GM12878 (cell line): ENCODE data around the gene SYF2. TPM values are rescaled to one million over a fixed set of nuclear protein-coding genes. Genes with fewer than 3 reads are reported as not detected.

Experiments
- ATAC-seq: fragments of 200-7000 bp; cut with Tn5 transposase; 3 replicates; pipeline ENCODE4 v1.9.1; 2020; ENCODE audit warnings: mild to moderate bottlenecking, moderate library complexity
- BruUV-seq: library from RNA; stranded (reverse); fragments of 400-500 nt; replicated peaks from 2 replicates; lab custom pipeline; 2021; lab: Mats Ljungman, UMichigan
- CTCF ChIA-PET: fragments of 300-600 bp; sonication (Branson Sonifier 250); formaldehyde crosslinking; extraction: SDS; loops from one replicate; lab custom pipeline; 2021; ENCODE audit warnings: inconsistent platforms; lab: Yijun Ruan, JAX
- POLR2A ChIA-PET: fragments of 350-600 bp; formaldehyde crosslinking; extraction: SDS; loops from one replicate; lab custom pipeline; 2021; ENCODE audit warnings: inconsistent platforms; lab: Charles Lee
- RAD21 ChIA-PET: fragments of 300-600 bp; sonication (Branson Sonifier 250); formaldehyde crosslinking; loops from one replicate; lab custom pipeline; 2023; ENCODE audit warnings: antibody characterized with exemption; ENCODE audit not compliant: unreplicated experiment; lab: Charles Lee
- SMC1A ChIA-PET: fragments of 300-600 bp; sonication (Branson Sonifier 250); formaldehyde crosslinking; loops from one replicate; lab custom pipeline; 2023; ENCODE audit not compliant: unreplicated experiment, uncharacterized antibody; lab: Charles Lee
- DNase-seq: peaks from one replicate; pipeline ENCODE4 v3.0.0-alpha.2; 2011; ENCODE audit warnings: low read depth, low spot score
- FAIRE-seq: peaks from 3 replicates; lab custom pipeline; 2011; peaks lifted over from hg19 to GRCh38; lab: Jason Lieb, UNC
- H2AFZ ChIP-seq: 2 replicates; pipeline ENCODE4 v1.6.0; 2011; ENCODE audit warnings: low read depth, low read length, control low read depth; ENCODE audit not compliant: control insufficient read depth
- H3K27ac ChIP-seq: 2 replicates; pipeline ENCODE4 v1.5.1; 2011; ENCODE audit warnings: control low read depth; ENCODE audit not compliant: control insufficient read depth, insufficient read depth
- H3K27me3 ChIP-seq, 2 experiments: replicated peaks in 1 of 2; 2 replicates each; pipeline versions ENCODE4 v1.6.0 to v1.6.1; 2011; ENCODE audit warnings: low read length in 1 of 2; ENCODE audit not compliant: control insufficient read depth in 2 of 2, insufficient read depth in 2 of 2
- H3K36me3 ChIP-seq, 2 experiments: 2 replicates each; pipeline ENCODE4 v1.5.1; 2011; ENCODE audit warnings: low read length in 1 of 2; ENCODE audit not compliant: control insufficient read depth in 2 of 2, insufficient read depth in 2 of 2
- H3K4me1 ChIP-seq: 2 replicates; pipeline ENCODE4 v1.6.1; 2011; ENCODE audit warnings: mild to moderate bottlenecking, low read length, moderate library complexity, mixed read lengths; ENCODE audit not compliant: control insufficient read depth, insufficient read depth
- H3K4me2 ChIP-seq: 2 replicates; pipeline ENCODE4 v1.6.0; 2011; ENCODE audit warnings: control low read depth; ENCODE audit not compliant: control insufficient read depth, insufficient read depth
- H3K4me3 ChIP-seq: fragments of 200-600 bp; sonication (generic); 2 replicates; pipeline ENCODE4 v1.5.1; 2016
- H3K79me2 ChIP-seq: 2 replicates; pipeline ENCODE4 v1.6.0; 2011; ENCODE audit warnings: low read length; ENCODE audit not compliant: control insufficient read depth, insufficient read depth
- H3K9ac ChIP-seq: 2 replicates; pipeline ENCODE4 v1.8.0; 2011; ENCODE audit warnings: low read length, control low read depth, mixed read lengths; ENCODE audit not compliant: control insufficient read depth, insufficient read depth
- H3K9me3 ChIP-seq: replicated peaks from 3 replicates; pipeline ENCODE4 v1.5.1; 2011; ENCODE audit warnings: mild to moderate bottlenecking, low read length; ENCODE audit not compliant: control insufficient read depth, insufficient read depth
- H4K20me1 ChIP-seq: 2 replicates; pipeline ENCODE4 v1.6.0; 2011; ENCODE audit not compliant: control insufficient read depth, insufficient read depth
- ASH2L ChIP-seq: fragments of 300-600, 200-600 bp; sonication (generic); IDR thresholded peaks from 2 replicates; pipeline ENCODE4 v1.6.1; 2017; ENCODE audit warnings: low read depth, mild to moderate bottlenecking, borderline replicate concordance
- CREB1 ChIP-seq: IDR thresholded peaks from 2 replicates; pipeline ENCODE4 v1.6.1; 2012; ENCODE audit warnings: low read depth, mild to moderate bottlenecking, inconsistent platforms
- CTCF ChIP-seq, 3 experiments: IDR thresholded peaks in 2 of 3; conservative IDR thresholded peaks in 1 of 3; 2 replicates each; pipeline ENCODE4 v1.5.1; 2011; ENCODE audit warnings: low read depth in 3 of 3, low read length in 3 of 3, mild to moderate bottlenecking in 3 of 3, control low read depth in 2 of 3, moderate library complexity in 2 of 3, inconsistent platforms in 1 of 3, mixed read lengths in 1 of 3; ENCODE audit not compliant: control insufficient read depth in 2 of 3, insufficient read depth in 1 of 3; ENCODE audit errors: extremely low read depth in 1 of 3
- ETV6 ChIP-seq, 2 experiments: fragments of 450-650 bp in 1 of 2; IDR thresholded peaks in 1 of 2; conservative IDR thresholded peaks in 1 of 2; 2 replicates each; pipeline ENCODE4 v1.6.1; 2014; ENCODE audit warnings: antibody characterized with exemption in 1 of 2, borderline replicate concordance in 1 of 2, low read depth in 1 of 2, mild to moderate bottlenecking in 1 of 2, moderate library complexity in 1 of 2
- HDAC2 ChIP-seq: fragments of 200-600 bp; sonication (generic); IDR thresholded peaks from 2 replicates; pipeline ENCODE4 v1.6.1; 2017
- MYC ChIP-seq: IDR thresholded peaks from 2 replicates; pipeline ENCODE4 v1.6.1; 2011; ENCODE audit warnings: mild to moderate bottlenecking, low read length, moderate library complexity, inconsistent platforms; ENCODE audit not compliant: insufficient read depth, insufficient replicate concordance, insufficient read length, severe bottlenecking
- POLR2AphosphoS5 ChIP-seq: IDR thresholded peaks from 2 replicates; pipeline ENCODE4 v1.6.1; 2011; ENCODE audit warnings: mild to moderate bottlenecking, low read length, inconsistent platforms
- POU2F2 ChIP-seq: IDR thresholded peaks from 3 replicates; pipeline ENCODE4 v1.6.1; 2011; ENCODE audit warnings: low read depth, mild to moderate bottlenecking, low read length, borderline replicate concordance
- RAD21 ChIP-seq: IDR thresholded peaks from 2 replicates; pipeline ENCODE4 v1.6.1; 2011; ENCODE audit warnings: mild to moderate bottlenecking, low read depth, low read length, moderate library complexity; ENCODE audit not compliant: insufficient read depth
- RFX5 ChIP-seq: IDR thresholded peaks from 2 replicates; pipeline ENCODE4 v1.6.1; 2011; ENCODE audit warnings: low read depth, low read length, improper control_type of control experiment
- SMAD5 ChIP-seq: IDR thresholded peaks from 2 replicates; pipeline ENCODE4 v1.6.1; 2016; ENCODE audit warnings: antibody characterized with exemption, low read depth
- SRF ChIP-seq, 2 experiments: IDR thresholded peaks; 2 replicates each; pipeline ENCODE4 v1.6.1; 2011; ENCODE audit warnings: low read depth in 2 of 2, low read length in 2 of 2, mild to moderate bottlenecking in 1 of 2, moderate library complexity in 1 of 2
- TCF12 ChIP-seq: IDR thresholded peaks from 2 replicates; pipeline ENCODE4 v1.6.1; 2011; ENCODE audit warnings: low read depth, mild to moderate bottlenecking, low read length
- TCF7 ChIP-seq: IDR thresholded peaks from 2 replicates; pipeline ENCODE4 v1.6.1; 2014; ENCODE audit warnings: antibody characterized with exemption, borderline replicate concordance
- WGBS: methylation state at CpG from one replicate; pipeline ENCODE4 v1.1.6; 2016; ENCODE audit warnings: low lambda C conversion rate; ENCODE audit not compliant: insufficient replicate concordance, insufficient coverage; ENCODE audit errors: missing lambda C conversion rate; 5-methylcytosine and 5-hydroxymethylcytosine counted together
- in situ Hi-C: fragments of 300-500 bp; cut with MboI; formaldehyde crosslinking; loops from 9 replicates; pipeline ENCODE4 v1.14.3; 2018; ENCODE audit warnings: mixed read lengths
- intact Hi-C: fragments of 100-400 bp; cut with micrococcal nuclease; formaldehyde crosslinking; loops from one replicate; pipeline ENCODE4 v1.14.2; 2022; ENCODE audit not compliant: unreplicated experiment
- polyA plus RNA-seq, 11 experiments: library from polyadenylated mRNA; depleted of rRNA in 4 of 11; unstranded in 6 of 11; stranded (reverse) in 5 of 11; fragments of >200 nt; fragmentation: Nextera tagmentation in 4 of 11; fragmentation: Illumina TruSeq in 1 of 11; extraction: Ambion mirVana in 4 of 11; extraction: Trizol in 1 of 11; gene quantifications; 1 replicate in 1 of 11; 2 replicates in 10 of 11; pipeline versions ENCODE4 v1.2.1 to v1.2.3, GENCODE V29; 2011 to 2016; ENCODE audit warnings: inconsistent platforms in 2 of 11, missing spikeins in 2 of 11, low read depth in 1 of 11
- total RNA-seq, 4 experiments: library from RNA; depleted of rRNA in 3 of 4; stranded (reverse); fragments of >200 nt in 3 of 4; fragmentation: Illumina TruSeq in 1 of 4; extraction: Trizol in 1 of 4; gene quantifications; 2 replicates each; pipeline versions ENCODE4 v1.2.1 to v1.2.3, GENCODE V29; 2013 to 2021
- TF ChIP-seq, protein P1 (sequence below): fragments of 450-650 bp; IDR thresholded peaks from 2 replicates; pipeline ENCODE4 v1.6.1; 2017; ENCODE audit warnings: mild to moderate bottlenecking, low read depth, inconsistent platforms; ENCODE audit not compliant: poor library complexity, severe bottlenecking

The SYF2 gene
- total and polyA plus RNA-seq, 10 of the 15 experiments (the other 5 are each of a cell fraction or from before 2014, with no cell fraction given): 20.3 to 70.5 (median 35.3) TPM

GRCh38 chr1:25223471-25223870 is 8.8 kb downstream of the SYF2 start (continued):
- TF ChIP-seq CTCF (IDR thresholded peaks at IDR 0.05 in 2 of 3, conservative IDR thresholded peaks at IDR 0.05 in 1 of 3; ENCODE audit: control insufficient read depth in 2 of 3, extremely low read depth in 1 of 3, insufficient read depth in 1 of 3, low read depth in 3 of 3, low read length in 3 of 3): no peak
- TF ChIP-seq TCF12: no peak
- TF ChIP-seq, protein P1, sequence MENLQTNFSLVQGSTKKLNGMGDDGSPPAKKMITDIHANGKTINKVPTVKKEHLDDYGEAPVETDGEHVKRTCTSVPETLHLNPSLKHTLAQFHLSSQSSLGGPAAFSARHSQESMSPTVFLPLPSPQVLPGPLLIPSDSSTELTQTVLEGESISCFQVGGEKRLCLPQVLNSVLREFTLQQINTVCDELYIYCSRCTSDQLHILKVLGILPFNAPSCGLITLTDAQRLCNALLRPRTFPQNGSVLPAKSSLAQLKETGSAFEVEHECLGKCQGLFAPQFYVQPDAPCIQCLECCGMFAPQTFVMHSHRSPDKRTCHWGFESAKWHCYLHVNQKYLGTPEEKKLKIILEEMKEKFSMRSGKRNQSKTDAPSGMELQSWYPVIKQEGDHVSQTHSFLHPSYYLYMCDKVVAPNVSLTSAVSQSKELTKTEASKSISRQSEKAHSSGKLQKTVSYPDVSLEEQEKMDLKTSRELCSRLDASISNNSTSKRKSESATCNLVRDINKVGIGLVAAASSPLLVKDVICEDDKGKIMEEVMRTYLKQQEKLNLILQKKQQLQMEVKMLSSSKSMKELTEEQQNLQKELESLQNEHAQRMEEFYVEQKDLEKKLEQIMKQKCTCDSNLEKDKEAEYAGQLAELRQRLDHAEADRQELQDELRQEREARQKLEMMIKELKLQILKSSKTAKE: no peak
- no peak for TF ChIP-seq SRF (IDR thresholded peaks at IDR 0.05; ENCODE audit: low read depth in 2 of 2, low read length in 2 of 2)
- no peak for TF ChIP-seq POLR2AphosphoS5
- TF ChIP-seq MYC: no peak
- TF ChIP-seq HDAC2: no peak
- TF ChIP-seq ETV6 (conservative IDR thresholded peaks at IDR 0.05 in 1 of 2, IDR thresholded peaks at IDR 0.05 in 1 of 2; ENCODE audit: borderline replicate concordance in 1 of 2, low read depth in 1 of 2): no peak
- TF ChIP-seq, all 136 proteins: peak for 0

DNA sequence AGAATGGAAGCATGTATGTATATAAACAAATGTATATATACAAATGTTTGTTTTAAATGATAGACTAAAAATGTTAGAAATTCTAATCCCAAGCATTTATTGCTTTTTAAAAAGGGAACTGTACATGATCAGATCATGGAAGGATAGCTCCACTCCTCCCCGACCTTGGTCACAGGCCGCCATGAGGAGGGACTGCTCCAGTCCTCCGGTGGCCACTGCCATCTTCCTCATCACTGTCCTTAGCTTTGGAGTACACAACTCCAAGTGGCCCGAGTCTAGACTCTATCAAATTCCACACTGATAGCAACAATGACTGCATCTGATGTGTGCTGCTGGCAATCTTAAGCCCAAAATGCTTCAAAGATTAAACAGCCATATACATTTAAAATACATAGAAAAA is 9.7 kb downstream of the SYF2 start:
- FAIRE-seq (no peak), ATAC-seq (no peak), DNase-seq (no peak)
- BruUV-seq: TSS peak; percentile 40
- RAD21 ChIA-PET: no interaction called here
- Histone ChIP-seq H3K4me2 (no peak overlapping the region), H3K79me2 (no peaks in the 10 kb centered on the region), H3K36me3 (peaks cover 2 to 12% of the 10 kb centered on the region in 2 experiments), H4K20me1 (no peaks in the 10 kb centered on the region), H3K9ac (no peak overlapping the region), H3K27ac (no peak overlapping the region), H2AFZ (no peak overlapping the region), H3K4me1 (no peaks in the 10 kb centered on the region), H3K9me3 (no peaks in the 10 kb centered on the region), H3K27me3 (no peaks in the 10 kb centered on the region), H3K4me3 (no peak overlapping the region)
- POLR2A ChIA-PET: no interaction called here
- intact Hi-C loops (no loop called here), in situ Hi-C loops (no loop called here)
- 98% methylated on average over 4 of the region's 4 CpGs for WGBS
- CTCF ChIA-PET: interaction anchor here (1.4 kb wide), 1 partner anchor 9 kb away, joined by 4 read pairs; the partner anchor contains the start of gene SYF2
- SMC1A ChIA-PET: no interaction called here
- TF ChIP-seq ASH2L (no peak), POU2F2 (no peak), CREB1 (no peak), TCF7 (no peak), RAD21 (no peak), SMAD5 (no peak), RFX5 (no peak), POLR2AphosphoS5 (no peak), HDAC2 (no peak)
- TF ChIP-seq, protein P1: no peak
